ENCODE results near the gene JAK2.
A peak's percentile ranks its signal among the peaks of the same experiment; 100 is the strongest.

Gene JAK2

GRCh38 chr9:4979239-4979638, 5.8 kb upstream of the JAK2 start:
- H3K27me3 ChIP-seq (ENCODE audit: insufficient read depth, poor library complexity, severe bottlenecking) = no peaks in the 10 kb centered on the region
- H3K4me3 ChIP-seq (replicated peaks; ENCODE audit: insufficient read depth, low read length) = no peak overlapping the region
- DNase-seq (ENCODE audit: low read depth in 1 of 2, low spot score in 1 of 2) = no peak
- TF ChIP-seq REST (IDR thresholded peaks at IDR 0.05; ENCODE audit: insufficient replicate concordance, low read depth) = no peak
- no peak for TF ChIP-seq SPI1 (IDR thresholded peaks at IDR 0.05; ENCODE audit: borderline replicate concordance, low read depth)
- no peak for TF ChIP-seq GABPA (IDR thresholded peaks at IDR 0.05; ENCODE audit: low read depth)
- TF ChIP-seq POLR2AphosphoS5 (IDR thresholded peaks at IDR 0.05; ENCODE audit: low read depth) = no peak
- no peak for TF ChIP-seq CTCF (IDR thresholded peaks at IDR 0.05; ENCODE audit: insufficient read depth, low read length)
- no peak overlapping the region for H3K27ac ChIP-seq (replicated peaks)

- TF ChIP-seq GABPA (IDR thresholded peaks at IDR 0.05; ENCODE audit: low read depth) (no peak), POLR2AphosphoS5 (IDR thresholded peaks at IDR 0.05; ENCODE audit: low read depth) (no peak), REST (IDR thresholded peaks at IDR 0.05; ENCODE audit: insufficient replicate concordance, low read depth) (no peak), SPI1 (IDR thresholded peaks at IDR 0.05; ENCODE audit: borderline replicate concordance, low read depth) (no peak), CTCF (IDR thresholded peaks at IDR 0.05; ENCODE audit: insufficient read depth, low read length) (no peak)
- no peak for DNase-seq (ENCODE audit: low read depth in 1 of 2, low spot score in 1 of 2)
These were observed 4.9 kb upstream of the JAK2 start for GRCh38 chr9:4980086-4980727.

GRCh38 chr9:4982721-4983482, 2.2 kb upstream of the JAK2 start:
- no peak for TF ChIP-seq POLR2AphosphoS5 (IDR thresholded peaks at IDR 0.05; ENCODE audit: low read depth)
- H3K4me3 ChIP-seq (replicated peaks; ENCODE audit: insufficient read depth, low read length) = no peak overlapping the region
- no peak overlapping the region for H3K27ac ChIP-seq (replicated peaks)
- H3K27me3 ChIP-seq (ENCODE audit: insufficient read depth, poor library complexity, severe bottlenecking) = no peaks in the 10 kb centered on the region
- DNase-seq (ENCODE audit: low read depth in 1 of 2, low spot score in 1 of 2) = no peak

More at GRCh38 chr9:4980086-4980727, 4.9 kb upstream of the JAK2 start:
- no peak overlapping the region for H3K4me3 ChIP-seq (replicated peaks; ENCODE audit: insufficient read depth, low read length)
- H3K27ac ChIP-seq (replicated peaks) = no peak overlapping the region
- no peaks in the 10 kb centered on the region for H3K27me3 ChIP-seq (ENCODE audit: insufficient read depth, poor library complexity, severe bottlenecking)

GRCh38 chr9:4983601-4984165, 1.4 kb upstream of the JAK2 start:
- Histone ChIP-seq H3K27me3 (ENCODE audit: insufficient read depth, poor library complexity, severe bottlenecking) (no peaks in the 10 kb centered on the region), H3K27ac (replicated peaks) (peak overlapping the region; percentile 91), H3K4me3 (replicated peaks; ENCODE audit: insufficient read depth, low read length) (peak overlapping the region; percentile 63)
- TF ChIP-seq SPI1 (IDR thresholded peaks at IDR 0.05; ENCODE audit: borderline replicate concordance, low read depth) = no peak
- peak in 1 of 2 experiments; percentile 20 for DNase-seq (ENCODE audit: low read depth in 1 of 2, low spot score in 1 of 2)
